ENCODE measurements around the gene TRPC1.
"Not testable (repeated sequence)": the region's sequence is repeated elsewhere in the genome, so short reads cannot be mapped to it uniquely, and the experiment has no call there.

Gene TRPC1

DNA sequence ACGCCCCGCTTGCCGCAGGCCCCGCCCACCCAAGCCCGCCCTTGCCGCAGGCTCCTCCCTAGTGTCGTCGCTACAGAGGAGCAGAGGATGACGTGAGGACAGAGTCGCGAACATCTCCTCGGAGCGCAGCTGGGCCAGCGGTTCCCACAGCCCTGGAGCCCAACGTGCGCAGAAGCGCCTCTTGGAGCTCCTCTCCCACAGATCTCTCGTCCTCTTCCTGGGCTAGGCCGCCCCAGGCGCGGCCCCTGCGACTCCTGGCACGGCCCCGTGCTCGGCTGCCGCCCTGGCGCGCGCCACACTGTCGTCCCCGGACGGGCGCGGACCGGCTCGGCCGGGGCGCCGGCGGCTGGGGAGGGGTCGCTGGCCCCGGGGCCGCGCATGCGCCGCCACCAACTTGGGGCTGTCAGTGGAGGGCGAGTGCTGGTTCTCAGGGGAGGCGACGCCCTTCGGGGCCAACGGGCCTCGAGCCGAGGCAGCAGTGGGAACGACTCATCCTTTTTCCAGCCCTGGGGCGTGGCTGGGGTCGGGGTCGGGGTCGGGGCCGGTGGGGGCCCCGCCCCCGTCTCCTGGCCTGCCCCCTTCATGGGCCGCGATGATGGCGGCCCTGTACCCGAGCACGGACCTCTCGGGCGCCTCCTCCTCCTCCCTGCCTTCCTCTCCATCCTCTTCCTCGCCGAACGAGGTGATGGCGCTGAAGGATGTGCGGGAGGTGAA, at the start of gene TRPC1:
TRPC1 (plus strand) TSS at position 67 of the 714 bp plus-strand sequence; CDS start at position 593, 526 bp downstream.
- DNase-seq (ENCODE audit: low spot score), result peak; percentile 97

DNA sequence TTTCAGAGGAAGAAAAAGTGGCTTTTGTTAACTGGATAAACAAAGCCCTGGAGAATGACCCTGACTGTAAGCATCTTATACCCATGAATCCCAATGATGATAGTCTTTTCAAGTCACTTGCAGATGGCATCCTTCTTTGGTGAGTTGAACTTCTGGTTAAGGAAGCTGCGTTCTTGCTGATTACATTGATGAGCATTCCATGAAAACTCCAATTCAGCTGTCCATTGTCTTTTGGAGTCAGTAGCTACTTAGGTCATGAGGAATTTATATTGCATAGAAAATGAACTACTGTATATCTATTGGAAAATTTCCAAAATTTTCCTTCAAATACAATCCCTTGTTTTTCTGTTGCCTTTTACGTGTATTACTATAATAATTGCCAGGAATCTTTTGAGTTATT, 47.7 kb upstream of the TRPC1 start:
- no peak for DNase-seq (ENCODE audit: low spot score)

DNA sequence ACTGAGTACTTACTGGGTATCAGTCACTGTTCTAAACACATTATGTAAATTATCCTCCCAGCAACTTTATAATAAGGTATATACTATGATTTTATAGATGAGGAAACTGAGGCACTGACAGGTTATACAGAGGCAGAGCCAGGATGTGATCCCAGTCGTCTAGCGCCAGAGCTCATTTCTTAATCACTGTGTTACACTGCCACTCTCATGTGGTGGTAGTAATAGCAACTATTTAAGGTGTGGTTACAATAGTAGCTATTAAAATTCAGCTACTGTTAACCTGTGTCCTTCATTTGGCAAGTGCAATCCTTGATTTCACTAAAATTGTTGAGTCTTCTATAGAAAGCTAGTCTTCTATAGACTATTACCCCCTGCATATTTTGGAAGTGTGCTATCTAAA, 43.1 kb upstream of the TRPC1 start:
- no peak for DNase-seq (ENCODE audit: low spot score)

DNA sequence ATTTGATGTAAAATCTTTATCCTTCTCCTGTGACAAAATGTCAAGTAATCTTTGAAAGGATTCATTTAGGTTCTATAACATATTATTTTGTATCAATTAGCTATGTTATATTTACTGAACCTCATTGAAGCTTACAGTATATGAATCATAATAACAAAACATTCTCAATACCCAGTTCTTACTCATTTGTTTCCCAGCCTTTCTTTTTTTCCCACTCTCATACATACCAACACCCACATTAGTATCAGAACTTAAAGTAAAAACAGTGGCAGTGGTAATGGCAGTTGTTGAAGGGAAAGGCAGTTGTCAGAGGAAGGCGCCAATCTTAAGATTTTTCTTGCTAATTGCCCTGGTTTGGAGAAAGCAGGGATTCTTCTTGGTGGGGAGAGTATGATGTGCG, 33.2 kb upstream of the TRPC1 start:
- DNase-seq (ENCODE audit: low spot score), result no peak

DNA sequence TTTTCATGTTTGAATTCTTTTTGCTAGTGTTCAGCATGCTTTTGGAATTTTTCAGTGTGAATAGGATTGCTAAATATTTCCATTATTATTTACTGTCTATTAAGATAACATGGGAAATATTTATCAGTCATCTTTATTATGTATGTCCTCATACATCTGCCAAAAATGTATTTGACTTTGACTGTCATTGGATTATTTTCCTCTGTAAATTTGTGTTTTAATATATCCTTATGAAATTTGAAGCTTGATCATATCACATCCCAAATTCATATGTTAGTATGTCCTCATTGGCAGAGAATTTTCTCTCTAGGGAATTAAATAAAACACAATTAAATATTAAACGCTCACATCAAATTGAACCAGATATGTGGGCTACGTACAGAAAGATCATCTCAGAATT, 32.3 kb upstream of the TRPC1 start:
- DNase-seq (ENCODE audit: low spot score), result no peak

DNA sequence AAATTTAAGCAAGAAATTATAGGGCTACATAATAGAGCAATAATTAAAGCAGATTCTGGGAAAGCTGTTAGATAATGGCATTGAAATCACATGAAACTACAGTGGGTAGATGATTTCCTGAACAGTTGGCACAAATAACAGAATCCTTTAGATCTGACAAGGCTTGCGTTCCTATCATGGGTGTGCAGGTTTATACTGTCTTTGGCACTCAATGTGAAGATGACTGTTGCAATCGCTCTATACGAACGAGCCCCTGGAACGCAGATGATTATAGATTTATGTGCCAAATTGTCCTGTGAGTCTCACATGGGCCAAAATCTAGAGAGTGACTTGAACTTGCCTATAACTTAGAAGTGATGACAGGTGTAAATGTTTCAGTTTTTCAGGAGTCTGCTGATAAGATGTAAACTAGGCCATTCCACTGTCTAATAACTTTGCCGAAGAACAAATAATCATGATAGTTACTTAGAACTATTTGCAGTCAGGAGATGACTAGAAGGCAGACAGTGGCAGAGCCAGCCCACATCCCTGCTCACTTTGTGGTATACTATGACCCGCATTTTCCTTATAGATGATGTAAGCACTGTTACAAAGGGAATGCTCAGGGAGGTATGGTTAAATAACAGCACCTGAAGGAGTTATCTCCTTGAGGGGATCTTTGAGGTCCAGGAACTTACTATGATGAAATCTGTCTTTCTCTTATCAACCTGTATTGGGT, 30.5 kb upstream of the TRPC1 start:
- no peak for DNase-seq (ENCODE audit: low spot score)

DNA sequence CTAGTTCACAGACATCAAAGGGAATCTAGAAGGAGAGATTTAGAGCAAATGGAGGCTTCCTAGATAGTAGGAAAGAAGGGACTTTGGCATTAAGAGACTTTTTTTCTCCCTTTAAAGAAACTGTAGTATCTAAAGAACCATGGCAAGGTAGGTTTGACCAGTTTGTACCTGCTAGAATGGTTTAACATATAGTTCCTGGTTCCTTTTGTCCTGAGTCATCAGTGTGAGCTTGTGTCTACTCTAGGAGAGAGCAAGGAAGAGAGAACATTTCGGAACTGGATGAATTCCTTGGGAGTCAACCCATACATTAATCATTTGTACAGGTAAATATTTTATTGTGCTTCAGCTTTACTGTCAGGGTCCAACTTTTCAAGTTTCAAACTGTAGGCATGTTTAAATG, 29.6 kb upstream of the TRPC1 start:
- no peak for DNase-seq (ENCODE audit: low spot score)

DNA sequence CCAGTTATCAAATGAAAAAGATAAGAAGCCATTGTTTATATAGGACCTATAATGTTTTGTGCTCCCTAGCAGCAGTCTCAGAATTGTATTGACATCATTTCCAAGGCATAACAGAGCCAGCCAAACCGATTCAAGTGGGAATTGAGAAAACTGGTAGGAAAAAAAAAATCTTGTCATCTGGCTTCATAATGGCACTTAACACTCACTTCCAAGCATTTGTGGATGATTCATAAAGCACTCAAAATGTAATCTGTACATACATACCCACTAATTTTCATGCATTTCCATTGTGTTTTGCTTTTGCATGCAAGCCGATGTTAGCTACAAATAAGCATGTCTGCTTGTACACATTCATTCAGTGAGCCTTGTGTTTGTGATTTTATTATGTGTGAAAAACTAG, 18.6 kb upstream of the TRPC1 start:
- DNase-seq (ENCODE audit: low spot score), result no peak

DNA sequence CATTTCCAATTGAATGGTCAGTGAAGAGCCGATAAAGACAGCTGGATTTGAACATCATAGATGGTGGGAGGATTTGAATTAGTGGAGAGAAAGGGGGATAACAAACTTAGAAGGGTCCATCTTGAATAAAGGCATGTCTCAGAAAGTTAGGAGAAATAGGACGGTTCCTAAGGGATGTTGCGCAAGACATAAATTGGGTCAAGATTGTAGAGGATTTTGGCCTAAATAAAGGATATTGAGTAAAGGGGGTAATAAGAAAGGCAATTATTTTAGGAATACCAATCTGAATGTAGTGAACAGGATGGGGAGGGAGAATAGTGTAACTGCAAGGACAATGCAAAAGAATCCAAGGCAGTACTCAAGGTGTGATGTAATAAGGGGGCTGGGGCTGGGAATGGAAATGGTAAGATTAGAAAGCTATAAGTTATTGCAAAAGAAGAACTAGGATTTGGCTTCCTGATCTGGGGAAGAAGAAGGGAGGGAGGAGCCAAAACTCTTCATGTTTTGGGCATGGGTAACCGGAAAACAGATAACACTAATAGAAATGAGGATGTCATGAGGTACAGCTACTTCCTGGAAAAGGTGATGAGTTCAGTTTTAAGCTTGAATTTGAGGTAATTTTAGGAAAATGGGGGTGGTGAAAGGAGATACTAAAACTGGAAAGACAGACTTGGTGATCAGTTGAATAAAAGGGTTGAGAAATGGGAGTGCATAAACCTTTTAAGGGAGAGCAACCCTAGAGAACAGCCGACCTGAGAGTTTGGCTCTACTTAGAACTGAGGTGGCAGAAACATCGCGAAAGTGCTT, 17.3 kb upstream of the TRPC1 start:
- no peak for DNase-seq (ENCODE audit: low spot score)

DNA sequence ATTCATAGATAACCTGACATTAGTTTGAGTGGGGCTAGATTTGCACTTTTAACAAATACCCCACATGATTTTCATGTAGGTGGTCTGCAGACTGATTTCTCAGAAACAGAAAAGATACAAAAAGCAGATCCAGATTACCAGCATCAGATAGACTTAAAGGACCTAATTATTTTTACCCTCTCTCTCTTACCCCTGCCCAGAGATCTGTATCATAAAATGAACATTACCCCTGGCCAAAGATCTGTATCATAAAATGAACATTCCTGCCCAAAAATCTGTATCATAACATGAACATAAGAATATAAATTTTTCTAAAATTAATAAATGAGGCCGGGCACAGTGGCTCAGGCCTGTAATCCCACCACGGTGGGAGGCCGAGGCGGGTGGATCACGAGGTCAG, 14.6 kb upstream of the TRPC1 start:
- DNase-seq (ENCODE audit: low spot score), result no peak

DNA sequence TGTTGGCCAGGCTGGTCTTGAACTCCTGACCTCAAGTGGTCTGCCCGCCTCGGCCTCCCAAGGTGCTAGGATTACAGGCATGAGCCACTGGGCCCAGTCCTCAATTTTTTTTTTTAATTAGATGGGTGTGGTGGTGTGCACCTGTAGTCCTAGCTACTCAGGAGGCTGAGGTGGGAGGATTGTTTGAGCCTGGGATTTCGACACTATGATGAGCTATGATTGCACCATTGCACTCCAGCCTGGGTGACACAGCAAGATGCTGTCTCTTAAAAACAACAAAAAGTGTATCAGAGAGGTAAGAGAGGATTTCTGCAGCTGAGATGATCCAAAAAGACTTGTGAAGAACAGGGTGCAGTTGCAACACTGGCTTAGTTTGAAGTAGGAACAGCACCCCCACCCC, 9.0 kb upstream of the TRPC1 start:
- not testable (repeated sequence) for DNase-seq (ENCODE audit: low spot score)

DNA sequence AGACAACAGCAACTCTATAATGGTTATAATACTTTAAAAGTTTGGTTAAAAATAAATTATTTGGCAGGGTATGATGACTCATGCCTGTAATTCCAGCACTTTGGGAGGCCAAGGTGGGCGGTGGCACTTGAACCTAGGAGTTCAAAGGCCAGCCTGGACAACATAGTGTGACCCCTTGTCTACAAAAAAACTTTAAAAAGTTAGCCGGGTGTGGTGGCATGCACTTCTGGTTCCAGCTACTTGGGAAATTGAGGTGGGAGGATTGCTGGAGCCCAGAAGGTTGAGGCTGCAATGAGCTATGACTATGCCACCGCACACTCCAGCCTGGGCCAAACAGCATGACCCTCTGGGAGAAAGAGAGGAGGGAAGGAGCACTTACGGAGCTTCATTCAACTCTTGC, 7.7 kb upstream of the TRPC1 start:
- no peak for DNase-seq (ENCODE audit: low spot score)

DNA sequence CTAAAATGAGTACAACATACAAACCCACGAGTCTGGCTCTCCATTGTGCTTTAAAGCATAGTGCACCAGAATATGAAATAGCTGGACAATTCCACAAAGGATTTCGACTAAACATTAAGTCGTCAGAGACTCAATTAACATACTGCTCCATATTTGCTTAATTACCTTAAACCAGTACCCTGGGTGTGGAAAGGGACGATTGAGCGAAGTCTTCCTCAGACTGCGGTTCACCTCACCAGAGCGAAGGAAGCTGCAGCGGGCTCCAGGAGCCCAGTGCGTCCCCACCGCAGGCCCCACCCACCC, 218 bp upstream of the TRPC1 start:
- no peak for DNase-seq (ENCODE audit: low spot score)

DNA sequence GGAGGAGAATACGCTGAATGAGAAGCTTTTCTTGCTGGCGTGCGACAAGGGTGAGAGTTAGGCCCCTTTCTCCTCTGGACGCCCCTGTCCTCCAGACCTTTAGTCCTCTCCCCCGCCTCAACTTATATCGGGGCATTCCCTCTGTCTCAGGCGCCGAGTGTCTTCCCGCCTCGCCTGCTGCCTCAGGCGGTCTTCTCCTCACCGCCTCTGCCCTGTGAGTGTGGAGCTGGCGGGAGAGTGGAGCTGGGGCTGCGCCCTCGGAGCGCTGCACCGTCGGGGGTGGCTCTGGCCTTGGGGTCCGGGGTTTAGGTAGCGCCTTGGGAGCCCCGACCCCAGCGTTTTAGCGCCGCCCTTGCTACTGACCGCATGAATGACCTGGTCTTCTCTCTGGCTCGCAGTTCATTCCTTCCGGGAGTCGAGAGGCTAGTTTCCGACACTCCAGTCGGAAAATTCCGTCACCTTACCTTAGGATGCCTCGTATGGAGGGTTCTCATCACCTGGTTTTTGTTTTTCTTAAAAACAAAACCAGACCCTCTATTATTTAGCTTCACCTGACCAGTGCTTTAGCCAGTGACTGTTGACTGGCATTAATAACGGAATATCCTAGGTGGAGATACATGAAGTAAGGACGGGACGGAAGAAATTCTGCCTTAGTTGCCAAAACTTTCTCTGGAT, 985 bp downstream of the TRPC1 start:
- DNase-seq (ENCODE audit: low spot score), result peak; percentile 22

DNA sequence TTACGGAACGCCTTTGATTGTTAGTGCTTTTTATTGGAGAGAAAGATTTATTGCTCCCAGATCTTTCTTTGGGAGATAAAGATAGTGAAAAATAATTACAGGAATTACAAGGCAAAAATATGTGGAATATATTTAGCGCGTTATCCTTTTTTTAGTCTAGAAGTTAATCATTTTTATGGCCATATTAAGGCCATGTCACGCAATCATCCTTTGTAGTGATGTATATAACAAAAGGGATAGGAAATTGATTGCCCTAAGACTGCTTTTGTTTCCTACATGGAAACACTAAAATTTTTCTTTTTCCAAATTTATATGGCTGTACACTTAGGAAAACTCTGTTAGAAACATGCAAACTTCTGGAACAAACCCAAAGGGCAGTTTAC, 1.5 kb downstream of the TRPC1 start:
- no peak for DNase-seq (ENCODE audit: low spot score)

DNA sequence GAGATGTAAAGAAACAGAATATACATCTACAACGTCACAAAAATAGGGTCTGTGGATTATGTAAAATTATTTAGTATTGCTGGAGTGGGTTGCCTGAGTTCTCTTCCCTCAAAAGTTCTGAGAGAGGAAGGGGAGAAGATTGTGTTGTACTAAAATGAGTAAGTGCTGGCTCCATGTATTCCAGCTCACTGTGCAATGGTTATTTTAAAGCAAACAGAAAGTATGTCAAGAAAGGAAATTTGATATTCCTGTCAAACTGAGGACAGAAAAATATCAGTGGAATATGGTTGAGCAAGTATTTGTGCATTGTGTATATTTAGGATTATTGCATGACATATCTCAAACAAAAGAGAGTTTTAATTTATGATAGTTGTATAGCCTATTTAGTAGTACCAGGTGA, 2.2 kb downstream of the TRPC1 start:
- DNase-seq (ENCODE audit: low spot score), result no peak

DNA sequence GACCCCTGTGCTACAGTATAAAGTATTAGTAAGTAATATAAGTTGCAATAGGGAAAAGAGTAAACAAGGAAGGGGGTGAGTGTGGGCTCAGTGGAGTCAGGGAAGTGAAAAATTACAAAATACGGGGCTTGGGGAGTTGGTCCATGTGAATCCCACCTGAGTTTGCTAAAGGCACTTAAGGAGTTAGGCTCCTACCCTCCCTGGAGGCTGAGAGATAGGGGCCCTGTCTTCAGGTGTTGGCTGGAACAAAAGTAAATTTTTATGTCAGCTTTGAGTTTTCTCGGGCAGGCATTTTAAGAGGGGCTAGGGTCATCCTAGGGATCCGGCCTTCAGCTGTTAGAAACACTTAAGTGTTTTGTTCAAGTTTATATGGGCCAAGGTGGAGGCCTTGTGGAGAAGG, 8.2 kb downstream of the TRPC1 start:
- DNase-seq (ENCODE audit: low spot score), result no peak

DNA sequence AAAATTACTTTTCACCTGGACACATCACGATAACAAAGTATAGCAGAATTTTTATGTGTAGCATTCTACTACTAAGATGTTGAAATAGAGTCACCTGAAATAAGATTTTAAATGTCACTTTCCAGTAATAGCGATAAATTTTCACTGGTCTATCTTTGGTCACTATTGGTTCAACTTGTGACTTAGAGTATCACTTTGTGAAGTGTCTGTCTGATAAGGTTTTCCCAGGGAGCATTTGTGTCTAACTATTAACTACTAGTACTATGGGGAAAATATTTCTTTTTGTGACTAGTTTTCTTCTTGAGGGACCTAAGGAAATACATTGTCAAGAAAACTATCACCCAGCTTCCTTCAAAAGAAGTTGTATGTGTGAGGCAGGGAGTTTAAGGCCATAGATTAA, 11.0 kb downstream of the TRPC1 start:
- DNase-seq (ENCODE audit: low spot score), result no peak

DNA sequence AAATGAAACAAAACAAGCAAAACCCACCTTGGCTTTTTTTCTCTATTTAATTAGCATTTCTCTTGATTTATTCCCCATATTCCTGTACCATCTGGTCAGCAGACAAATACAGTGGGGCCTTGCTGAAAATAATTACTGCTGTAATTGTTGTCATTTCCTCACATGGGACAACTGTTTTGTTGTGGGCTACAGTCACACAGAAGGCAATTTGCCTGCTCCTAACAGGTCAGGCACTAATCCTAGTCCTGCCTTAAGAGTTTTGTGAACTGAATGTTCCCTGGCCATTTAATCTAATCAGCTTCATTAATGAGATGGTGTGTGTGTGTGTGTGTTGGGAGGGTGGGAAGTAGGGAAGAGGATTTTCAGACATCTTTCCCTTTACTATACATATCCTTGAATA, 11.6 kb downstream of the TRPC1 start:
- DNase-seq (ENCODE audit: low spot score), result no peak

DNA sequence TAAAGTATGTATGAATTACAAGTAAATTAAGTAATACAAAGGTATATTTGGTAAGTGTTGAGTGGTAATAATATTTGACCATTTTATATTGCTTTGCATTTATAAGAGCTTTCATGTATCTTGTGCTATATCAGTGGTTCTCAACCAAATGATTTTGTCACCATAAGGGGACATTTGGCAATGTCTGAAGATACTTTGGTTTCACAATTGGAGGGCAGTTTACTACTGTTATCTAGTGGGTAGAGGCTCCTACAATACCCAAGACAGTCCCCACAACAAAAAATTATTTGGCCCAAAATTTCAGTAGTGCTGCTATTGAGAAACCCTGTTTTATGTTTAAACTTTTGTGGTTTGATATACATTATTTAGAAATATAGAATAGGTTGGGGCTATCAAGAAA, 14.6 kb downstream of the TRPC1 start:
- no peak for DNase-seq (ENCODE audit: low spot score)

DNA sequence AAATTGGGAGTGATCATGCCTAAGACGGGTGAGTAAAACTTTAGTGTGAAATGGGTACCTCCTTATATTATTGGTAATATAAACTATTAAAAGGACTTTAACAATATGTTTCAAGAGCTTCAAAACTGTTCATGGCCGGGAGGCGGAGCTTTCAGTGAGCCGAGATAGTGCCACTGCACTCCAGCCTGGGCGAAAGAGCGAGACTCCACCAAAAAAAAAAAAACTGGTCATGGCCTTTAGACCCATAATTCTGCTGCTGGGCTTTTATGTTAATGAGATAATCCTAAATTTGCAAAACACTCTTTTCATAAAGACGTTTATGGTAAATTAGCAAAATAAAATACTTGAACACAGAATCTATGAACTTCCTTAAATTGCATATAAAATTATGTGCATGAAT, 22.8 kb downstream of the TRPC1 start:
- no peak for DNase-seq (ENCODE audit: low spot score)

DNA sequence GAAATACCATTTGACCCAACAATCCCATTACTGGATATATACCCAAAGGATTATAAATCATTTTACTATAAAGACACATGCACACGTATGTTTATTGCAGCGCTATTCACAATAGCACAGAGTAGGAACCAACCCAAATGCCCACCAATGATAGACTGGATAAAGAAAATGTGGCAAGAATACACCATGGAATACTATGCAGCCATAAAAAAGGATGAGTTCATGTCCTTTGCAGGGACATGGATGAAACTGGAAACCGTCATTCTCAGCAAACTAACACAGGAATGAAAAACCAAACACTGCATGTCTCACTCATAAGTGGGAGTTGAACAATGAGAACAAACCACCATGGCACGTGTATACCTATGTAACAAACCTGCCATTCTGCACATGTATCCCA, 26.7 kb downstream of the TRPC1 start:
- not testable (repeated sequence) for DNase-seq (ENCODE audit: low spot score)

DNA sequence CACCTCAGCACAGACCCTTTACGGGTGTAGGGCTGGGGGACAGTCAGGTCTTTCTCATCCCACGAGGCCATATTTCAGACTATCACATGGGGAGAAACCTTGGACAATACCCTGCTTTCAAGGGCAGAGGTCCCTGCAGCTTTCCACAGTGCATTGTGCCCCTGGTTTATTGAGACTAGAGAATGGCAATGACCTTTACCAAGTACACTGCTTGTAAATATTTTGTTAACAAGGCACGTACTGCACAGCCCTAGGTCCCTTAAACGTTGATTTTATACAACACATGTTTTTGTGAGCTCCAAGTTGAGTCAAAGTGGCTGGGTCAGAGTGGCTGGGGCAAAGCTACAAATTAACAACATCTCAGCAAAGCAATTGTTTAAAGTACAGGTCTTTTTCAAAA, 28.8 kb downstream of the TRPC1 start:
- not testable (repeated sequence) for DNase-seq (ENCODE audit: low spot score)
